Measurements from ENCODE around the gene SHISA5.

DNA sequence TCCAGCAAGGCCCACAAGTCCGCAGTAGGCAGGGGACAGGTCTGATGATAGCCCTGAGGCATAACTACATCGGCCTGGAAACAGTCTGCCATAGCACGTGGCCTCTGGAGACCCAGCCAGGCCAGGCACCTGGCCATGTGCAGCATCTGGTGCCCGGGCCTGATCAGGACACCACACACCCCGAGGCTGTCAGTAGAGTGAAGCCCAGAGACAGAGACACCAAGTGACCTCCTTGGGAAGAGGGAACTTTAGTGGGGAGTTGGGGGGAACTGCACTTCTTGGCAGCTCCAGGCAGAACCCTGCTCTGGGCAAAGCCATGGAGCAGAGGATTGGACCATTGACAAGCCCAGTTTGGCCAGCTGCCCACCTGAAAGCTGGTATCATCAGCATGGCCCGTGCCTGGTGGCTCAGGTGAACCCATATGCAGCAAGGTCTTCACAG, 1.2 kb downstream of the SHISA5 start:
- TF ChIP-seq, protein P1, sequence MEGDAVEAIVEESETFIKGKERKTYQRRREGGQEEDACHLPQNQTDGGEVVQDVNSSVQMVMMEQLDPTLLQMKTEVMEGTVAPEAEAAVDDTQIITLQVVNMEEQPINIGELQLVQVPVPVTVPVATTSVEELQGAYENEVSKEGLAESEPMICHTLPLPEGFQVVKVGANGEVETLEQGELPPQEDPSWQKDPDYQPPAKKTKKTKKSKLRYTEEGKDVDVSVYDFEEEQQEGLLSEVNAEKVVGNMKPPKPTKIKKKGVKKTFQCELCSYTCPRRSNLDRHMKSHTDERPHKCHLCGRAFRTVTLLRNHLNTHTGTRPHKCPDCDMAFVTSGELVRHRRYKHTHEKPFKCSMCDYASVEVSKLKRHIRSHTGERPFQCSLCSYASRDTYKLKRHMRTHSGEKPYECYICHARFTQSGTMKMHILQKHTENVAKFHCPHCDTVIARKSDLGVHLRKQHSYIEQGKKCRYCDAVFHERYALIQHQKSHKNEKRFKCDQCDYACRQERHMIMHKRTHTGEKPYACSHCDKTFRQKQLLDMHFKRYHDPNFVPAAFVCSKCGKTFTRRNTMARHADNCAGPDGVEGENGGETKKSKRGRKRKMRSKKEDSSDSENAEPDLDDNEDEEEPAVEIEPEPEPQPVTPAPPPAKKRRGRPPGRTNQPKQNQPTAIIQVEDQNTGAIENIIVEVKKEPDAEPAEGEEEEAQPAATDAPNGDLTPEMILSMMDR (IDR thresholded peaks at IDR 0.05), result no peak
- no peak for TF ChIP-seq EP300 (IDR thresholded peaks at IDR 0.05)
- TF ChIP-seq POLR2A (IDR thresholded peaks at IDR 0.05), result no peak

All from ovary (tissue), 3 donors.